AG10803 (cell line): Measurements from ENCODE around the gene GRIP1.

Source experiments
- DNase-seq: peaks from one replicate; pipeline ENCODE4 v3.0.0; 2010; ENCODE audit warnings: low read depth
- H3K4me3 ChIP-seq: 2 replicates; pipeline ENCODE4 v1.5.1; 2011; ENCODE audit warnings: mild to moderate bottlenecking, low read length, control low read depth
- TF ChIP-seq, protein P1 (sequence below): conservative IDR thresholded peaks from 2 replicates; pipeline ENCODE4 v1.5.1; 2011; ENCODE audit warnings: mild to moderate bottlenecking, low read length, control low read depth, inconsistent platforms

GRIP1 gene

DNA sequence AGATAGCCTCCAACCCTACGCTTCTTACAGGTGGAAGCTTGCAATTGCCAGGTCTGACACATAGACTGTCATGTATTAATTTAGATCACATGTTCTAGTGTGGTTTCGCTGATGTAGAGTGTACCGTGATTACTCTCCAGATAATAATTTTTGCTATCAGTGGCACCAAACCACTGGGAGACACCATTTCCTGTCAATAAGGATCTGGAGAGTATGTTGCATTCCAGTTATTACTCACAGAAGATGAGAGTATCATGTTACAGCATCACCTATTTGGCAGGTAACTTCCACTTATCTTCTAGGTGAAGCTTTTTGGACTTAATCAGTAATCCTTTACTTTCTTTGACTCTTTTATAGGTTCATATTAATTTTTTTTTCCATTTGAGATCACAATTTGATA is 229.3 kb downstream of the GRIP1 start:
- no peak for DNase-seq
- H3K4me3 ChIP-seq: no peak overlapping the region
- TF ChIP-seq, protein P1, sequence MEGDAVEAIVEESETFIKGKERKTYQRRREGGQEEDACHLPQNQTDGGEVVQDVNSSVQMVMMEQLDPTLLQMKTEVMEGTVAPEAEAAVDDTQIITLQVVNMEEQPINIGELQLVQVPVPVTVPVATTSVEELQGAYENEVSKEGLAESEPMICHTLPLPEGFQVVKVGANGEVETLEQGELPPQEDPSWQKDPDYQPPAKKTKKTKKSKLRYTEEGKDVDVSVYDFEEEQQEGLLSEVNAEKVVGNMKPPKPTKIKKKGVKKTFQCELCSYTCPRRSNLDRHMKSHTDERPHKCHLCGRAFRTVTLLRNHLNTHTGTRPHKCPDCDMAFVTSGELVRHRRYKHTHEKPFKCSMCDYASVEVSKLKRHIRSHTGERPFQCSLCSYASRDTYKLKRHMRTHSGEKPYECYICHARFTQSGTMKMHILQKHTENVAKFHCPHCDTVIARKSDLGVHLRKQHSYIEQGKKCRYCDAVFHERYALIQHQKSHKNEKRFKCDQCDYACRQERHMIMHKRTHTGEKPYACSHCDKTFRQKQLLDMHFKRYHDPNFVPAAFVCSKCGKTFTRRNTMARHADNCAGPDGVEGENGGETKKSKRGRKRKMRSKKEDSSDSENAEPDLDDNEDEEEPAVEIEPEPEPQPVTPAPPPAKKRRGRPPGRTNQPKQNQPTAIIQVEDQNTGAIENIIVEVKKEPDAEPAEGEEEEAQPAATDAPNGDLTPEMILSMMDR: no peak

DNA sequence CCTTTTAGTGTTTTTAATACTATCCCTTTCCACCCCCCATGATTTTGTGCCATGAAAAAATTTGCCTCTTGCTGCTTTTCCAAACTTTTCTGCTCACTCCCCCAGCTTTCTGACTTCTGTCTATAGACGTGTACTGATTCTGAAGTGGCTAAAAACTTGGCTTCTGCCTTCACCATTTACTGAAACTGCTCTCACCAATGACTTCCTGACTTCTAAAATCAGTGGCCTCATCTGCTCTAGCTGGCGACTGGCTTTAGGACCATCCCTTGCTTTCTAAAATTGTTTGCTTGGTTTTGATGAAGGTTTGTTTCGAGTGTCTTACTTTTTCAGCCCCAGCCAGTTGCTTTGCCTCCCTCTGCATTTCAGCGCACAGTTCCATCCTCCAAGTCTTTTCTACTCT is 231.2 kb downstream of the GRIP1 start:
- TF ChIP-seq, protein P1: no peak
- no peak overlapping the region for H3K4me3 ChIP-seq
- no peak for DNase-seq

DNA sequence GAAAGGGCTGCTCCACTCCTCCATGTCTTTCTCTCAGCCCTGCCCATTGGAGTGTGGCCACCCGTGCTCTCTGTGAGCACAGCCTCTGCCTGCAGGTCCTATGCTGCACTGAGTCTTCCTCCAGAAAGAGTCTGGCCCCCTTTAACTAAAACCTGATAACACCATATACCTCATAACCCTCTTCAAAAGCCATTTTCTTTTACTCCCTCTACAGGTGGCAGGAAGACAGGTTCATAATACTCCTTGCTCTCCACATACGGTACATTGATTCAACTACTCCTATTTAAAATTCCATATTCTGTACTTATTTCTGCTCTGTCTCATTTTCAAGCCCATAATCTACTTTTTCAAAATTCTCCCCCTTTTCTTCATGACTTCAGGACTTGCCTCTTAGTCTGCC is 232.6 kb downstream of the GRIP1 start:
- TF ChIP-seq, protein P1: no peak
- H3K4me3 ChIP-seq: no peak overlapping the region
- DNase-seq: no peak

DNA sequence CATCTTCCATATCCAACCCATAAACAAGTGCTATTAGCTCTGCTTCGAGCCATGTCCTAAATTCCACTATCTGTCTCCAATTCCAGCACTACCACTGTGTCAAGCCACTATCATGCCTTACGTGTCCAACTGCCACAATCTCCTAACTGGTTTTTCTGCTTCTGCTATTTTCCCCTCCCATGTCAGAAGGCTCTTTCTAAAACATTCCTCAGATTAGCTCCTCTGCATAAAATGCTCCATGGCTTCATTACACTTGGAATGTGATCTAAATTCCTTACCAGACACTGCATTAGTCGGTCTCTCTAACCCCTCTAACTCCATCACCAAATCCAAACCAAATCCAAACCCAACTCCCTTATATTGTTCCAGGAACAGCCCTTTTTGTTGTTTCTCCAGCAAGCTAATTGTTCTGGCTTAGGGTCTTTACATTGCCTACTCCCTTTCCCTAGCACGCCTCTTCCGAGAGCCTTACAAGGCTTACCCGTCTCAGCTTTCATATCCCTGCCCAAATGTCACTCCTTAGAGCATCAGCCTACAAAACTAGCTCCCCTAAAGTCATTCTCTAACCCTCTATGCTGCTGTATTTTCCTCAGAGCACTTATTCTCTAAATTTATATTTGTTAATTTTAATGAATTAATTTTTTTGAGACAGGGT is 236.8 kb downstream of the GRIP1 start:
- no peak overlapping the region for H3K4me3 ChIP-seq
- DNase-seq: no peak
- TF ChIP-seq, protein P1: no peak

DNA sequence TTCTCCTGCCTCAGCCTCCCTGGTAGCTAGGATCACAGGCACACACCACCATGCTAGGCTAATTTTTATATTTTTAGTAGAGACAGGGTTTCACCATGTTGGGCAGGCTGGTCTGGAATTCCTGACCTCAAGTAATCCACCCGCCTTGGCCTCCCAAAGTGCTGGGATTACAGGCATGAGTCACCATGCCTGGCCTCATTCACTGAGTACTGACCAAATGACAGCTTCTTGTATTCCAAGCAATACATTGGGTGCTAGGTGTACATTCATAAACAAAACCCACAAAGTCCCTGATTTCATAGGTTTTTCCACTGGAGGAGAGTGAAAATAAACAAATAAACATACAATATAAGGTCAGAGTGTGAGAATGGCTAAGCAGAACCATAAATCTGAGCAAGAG is 240.3 kb downstream of the GRIP1 start:
- TF ChIP-seq, protein P1: no peak
- DNase-seq: peak; percentile 13
- no peak overlapping the region for H3K4me3 ChIP-seq

DNA sequence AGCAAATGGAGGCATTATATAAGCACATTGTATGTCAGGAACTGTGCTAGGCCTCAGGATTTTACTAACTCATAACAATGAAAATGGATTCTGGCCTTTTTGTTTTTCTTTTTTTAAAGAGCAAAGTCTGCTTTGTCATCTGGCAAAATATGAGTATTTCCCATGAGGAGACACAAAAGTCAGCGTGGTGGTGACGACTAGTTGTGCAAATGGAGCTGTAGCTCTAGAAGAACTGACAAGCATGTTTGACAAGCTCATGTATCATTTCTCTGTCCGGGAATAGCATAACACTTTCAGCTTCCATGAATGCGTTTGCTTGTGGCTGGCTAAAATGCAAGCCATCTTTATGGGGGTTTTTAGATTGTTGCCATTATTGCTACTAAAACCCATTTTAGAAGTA is 248.8 kb downstream of the GRIP1 start:
- no peak overlapping the region for H3K4me3 ChIP-seq
- no peak for DNase-seq
- TF ChIP-seq, protein P1: no peak

DNA sequence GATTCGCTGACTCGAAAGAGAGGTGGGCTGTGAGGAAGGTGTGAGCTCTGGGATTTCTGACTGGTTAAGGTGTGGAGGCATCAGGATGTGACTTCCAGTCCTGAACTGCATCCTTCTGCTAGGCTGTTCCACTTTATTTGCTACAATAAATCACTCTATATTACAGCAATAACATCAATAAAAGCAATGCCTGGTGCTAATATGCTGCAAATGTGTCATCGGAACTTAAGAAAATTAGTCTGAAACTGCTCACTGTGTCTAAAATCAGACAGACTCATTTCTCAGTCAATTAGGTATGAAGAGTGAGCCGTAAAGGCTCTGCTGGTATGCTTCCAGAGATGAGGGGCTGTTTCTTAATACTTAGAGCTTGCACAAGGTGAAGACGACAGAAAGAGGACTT is 250.0 kb downstream of the GRIP1 start:
- TF ChIP-seq, protein P1: no peak
- no peak overlapping the region for H3K4me3 ChIP-seq
- no peak for DNase-seq
